ENCODE measurements around the gene SMYD3.
A peak's percentile ranks its signal among the peaks of the same experiment; 100 is the strongest.

Gene SMYD3

DNA sequence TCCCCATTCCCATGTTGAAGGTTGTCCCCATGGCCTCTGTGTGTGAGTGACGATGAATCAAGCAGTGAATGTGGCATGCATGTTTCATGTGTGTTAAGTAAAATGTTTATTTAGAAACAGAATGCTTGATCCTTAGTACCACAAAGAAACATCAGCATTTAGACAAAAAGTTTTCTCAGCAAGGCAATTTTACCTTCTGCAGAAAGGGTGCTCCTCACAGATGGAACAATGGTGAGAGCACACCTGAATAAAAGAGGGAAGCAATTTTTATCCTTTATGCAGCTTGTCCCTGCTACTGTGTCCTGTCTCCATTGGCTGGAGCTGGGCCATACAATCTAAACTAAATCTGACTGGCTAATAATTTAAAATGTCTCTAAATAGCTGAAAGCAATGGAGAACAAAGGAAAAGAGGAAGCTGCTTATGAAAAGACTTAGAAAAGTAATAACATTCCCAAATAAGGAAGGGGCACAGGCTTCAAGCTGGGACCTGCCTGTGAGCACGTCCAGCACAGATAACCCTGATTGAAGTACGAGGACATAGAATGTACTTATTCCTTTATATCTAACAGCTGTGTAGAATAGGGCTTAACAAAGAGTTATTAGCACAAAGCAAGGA, 8.4 kb upstream of the SMYD3 start:
- no peak for DNase-seq (ENCODE audit: low read depth in 2 of 2)

- DNase-seq (ENCODE audit: low read depth in 2 of 2) = no peak
Observed at GRCh38 chr1:246513619-246514343, 6.7 kb upstream of the SMYD3 start.

GRCh38 chr1:246513041-246513440, 6.0 kb upstream of the SMYD3 start:
- DNase-seq (ENCODE audit: low read depth in 2 of 2) = no peak

GRCh38 chr1:246512635-246513034, 5.6 kb upstream of the SMYD3 start:
- DNase-seq (ENCODE audit: low read depth in 2 of 2) = no peak

DNA sequence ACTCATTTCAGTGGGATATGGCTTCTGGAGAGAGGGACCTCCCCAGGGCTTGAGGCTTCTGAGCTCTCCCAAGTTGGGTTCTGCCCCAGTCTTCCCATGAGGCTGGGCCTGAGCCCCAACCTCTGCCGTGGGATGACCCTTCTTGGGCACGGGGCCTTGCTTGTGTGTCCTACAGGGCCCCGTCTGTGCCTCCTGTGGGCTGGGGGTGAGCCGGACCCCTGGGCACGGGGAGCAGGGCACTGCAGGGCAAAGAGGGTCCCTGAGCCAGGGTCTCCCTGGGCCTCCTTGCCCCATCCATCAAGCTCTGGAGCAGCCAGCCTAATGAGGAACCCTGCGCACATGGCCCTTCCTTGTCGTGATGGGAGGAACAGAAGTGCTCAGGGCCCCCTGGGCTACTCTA, 5.2 kb upstream of the SMYD3 start:
- no peak for DNase-seq (ENCODE audit: low read depth in 2 of 2)

DNA sequence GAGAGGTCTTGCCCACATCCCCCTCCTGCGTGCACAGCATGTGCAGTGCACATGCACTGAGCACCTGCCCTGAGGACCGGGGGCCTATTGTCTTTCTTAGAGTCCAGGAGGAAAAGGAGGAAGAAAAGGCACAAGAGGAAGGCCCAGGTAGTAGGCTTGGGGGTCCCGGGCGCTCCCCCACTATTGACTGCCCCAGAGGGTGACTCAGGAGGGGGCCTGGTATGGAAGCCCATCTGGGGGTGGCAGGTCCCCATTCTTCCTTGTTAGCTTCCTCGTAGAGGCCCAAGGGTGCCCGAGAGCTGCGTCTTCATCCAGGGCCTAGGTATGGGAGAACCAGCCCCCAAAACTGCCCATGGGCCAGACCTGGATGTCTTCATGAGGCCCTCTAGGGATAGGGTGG, 4.1 kb upstream of the SMYD3 start:
- no peak for DNase-seq (ENCODE audit: low read depth in 2 of 2)

- no peak for DNase-seq (ENCODE audit: low read depth in 2 of 2)
Observed at GRCh38 chr1:246510147-246511030, 3.3 kb upstream of the SMYD3 start.

GRCh38 chr1:246508897-246509688, 2.0 kb upstream of the SMYD3 start:
- DNase-seq (ENCODE audit: low read depth in 2 of 2) = no peak

DNA sequence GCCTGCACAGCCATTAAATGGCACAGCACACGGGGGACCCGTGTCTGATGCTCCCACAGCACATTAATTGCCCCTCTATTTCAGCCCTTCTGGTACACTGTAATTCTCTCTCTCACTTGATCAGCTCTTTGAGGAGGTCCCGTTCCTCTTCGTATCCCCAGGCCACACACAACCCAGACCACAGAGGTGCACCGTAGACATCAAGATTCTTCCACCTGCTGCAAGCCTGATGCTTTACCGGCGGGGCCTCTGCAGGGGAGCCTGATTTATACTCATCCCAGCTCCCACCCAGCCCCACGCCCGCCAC, 759 bp downstream of the SMYD3 start:
- DNase-seq (ENCODE audit: low read depth in 2 of 2) = no peak

- no peak for DNase-seq (ENCODE audit: low read depth in 2 of 2)
Observed at GRCh38 chr1:246503341-246503740, 3.7 kb downstream of the SMYD3 start.

GRCh38 chr1:246497331-246497915, 9.7 kb downstream of the SMYD3 start:
- no peak for DNase-seq (ENCODE audit: low read depth in 2 of 2)

DNA sequence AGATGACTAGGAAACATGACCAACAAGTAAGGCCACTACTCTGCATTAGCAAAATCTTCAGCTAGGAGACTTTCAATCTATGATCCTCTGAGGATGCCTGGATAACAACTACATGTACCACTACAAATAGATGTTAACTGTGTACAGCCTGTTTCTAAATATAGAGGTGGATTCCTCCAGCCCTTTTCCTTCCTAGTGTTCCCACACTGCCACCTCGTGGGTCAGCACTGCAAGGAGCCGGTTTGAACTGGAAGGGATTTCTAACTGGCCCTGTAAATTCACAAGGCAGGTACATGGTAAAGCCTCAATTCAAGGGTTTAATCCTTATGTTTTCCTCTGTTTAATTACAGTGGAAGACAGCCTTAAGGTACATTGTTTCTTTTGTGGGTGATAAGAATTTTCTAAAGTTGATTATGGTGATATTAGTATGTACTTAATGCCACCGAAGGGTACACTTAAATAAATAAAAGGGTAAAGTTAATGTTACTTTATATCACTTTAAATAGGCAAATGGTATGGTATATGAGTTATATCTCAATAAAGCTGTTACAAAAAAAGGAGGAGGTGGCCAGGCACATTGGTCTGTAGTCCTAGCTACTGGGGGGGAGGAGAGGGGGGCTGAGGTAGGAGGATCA, 14.4 kb downstream of the SMYD3 start:
- peak; percentile 26 to 38 for DNase-seq (ENCODE audit: low read depth in 2 of 2)

DNA sequence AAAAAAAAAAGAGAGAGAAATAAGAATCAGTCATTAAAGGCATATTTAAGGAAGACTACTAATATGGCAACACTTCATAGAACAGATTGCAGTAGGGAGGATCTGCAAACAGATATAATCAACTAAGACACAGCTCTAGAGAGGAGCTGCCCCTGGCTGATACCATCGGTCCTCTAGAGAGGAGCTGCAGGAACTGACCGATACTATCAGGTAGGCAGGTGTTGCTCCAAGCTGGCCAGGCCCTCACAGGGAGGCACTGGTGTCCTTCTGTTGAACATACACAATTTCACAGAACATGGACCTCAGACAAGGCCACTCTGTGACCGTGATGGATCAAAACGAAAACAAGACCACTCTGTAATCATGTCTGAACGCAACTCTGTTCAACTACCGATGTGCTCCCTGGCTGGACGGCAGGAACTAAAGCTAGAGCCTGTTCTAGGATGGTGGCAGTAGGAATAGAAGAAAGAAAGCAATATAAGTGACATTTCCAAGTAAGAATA, 15.5 kb downstream of the SMYD3 start:
- DNase-seq (ENCODE audit: low read depth in 2 of 2) = no peak

DNA sequence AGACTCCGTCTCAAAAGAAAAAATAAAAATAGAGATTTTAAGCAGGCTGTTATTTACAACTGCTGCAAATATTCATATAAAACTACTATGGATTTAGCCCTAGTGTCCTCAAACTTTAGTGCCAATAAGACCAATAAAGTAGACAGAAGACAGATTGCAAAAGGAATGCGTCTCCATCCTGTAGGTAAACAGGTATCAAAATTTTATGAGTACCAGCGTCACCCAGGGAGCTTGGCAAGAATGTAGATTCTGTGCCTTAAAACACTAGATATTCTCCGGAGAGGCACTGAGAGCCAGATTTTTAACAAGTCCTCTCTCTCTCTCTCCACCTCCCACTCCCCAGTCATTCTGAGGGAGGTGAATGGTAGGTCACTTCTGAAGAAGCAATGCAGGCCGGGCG, 18.4 kb downstream of the SMYD3 start:
- DNase-seq (ENCODE audit: low read depth in 2 of 2) = no peak

DNA sequence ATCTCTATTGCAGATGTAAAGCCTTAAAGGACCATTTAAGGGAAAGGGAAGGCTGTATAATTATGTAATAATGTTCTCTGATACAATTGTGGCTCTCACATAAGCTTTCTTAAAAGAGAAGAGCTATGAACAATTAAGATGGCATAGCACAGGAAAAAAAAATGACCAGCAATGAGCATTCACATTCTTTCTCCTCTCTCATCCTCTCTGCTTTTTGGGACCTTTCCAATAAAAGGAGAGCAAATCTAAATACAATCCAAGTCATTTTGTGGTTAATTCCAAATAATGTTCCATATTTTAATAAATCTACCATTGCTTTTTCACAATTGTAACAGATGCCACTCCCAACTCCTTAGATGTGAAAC, 23.5 kb downstream of the SMYD3 start:
- DNase-seq (ENCODE audit: low read depth in 2 of 2) = no peak

GRCh38 chr1:246482805-246483568, 24.1 kb downstream of the SMYD3 start:
- DNase-seq (ENCODE audit: low read depth in 2 of 2) = no peak

DNA sequence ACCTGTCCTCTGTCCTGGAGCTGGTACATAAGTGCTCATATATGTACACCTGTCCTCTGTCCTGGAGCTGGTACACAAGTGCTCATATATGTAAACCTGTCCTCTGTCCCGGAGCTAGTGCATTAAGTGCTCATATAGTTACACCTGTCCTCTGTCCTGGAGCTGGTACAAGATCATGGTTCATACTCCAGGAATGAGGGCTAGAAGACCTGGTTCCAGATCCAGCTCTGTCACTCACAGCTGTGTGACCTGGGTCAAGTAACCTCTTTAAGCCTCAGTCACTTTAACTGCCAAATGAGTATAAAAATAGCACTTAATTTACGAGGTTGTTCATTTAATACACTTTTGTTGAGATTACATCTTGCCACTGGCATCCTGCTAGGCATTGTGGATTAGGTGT, 28.0 kb downstream of the SMYD3 start:
- no peak for DNase-seq (ENCODE audit: low read depth in 2 of 2)

DNA sequence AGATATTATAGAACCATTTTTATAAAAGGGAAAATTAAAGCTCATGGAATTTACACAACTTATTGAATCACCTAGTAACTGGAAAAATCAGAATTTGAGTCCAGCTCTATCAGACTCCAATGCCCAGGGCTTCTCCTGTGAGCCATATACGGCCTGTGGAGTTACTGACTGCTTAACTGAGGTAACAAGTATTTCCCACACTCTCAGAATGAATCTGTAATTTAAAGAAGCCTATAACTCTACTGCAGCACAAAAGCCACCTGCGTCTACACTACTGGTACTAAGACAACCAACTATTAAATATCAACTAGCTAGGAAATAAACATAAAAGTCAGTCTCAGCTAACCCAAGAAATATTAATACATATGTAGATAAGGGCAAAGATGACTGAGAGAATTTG, 29.4 kb downstream of the SMYD3 start:
- DNase-seq (ENCODE audit: low read depth in 2 of 2) = no peak

- DNase-seq (ENCODE audit: low read depth in 2 of 2) = no peak
Observed at GRCh38 chr1:246476771-246477170, 30.3 kb downstream of the SMYD3 start.

- DNase-seq (ENCODE audit: low read depth in 2 of 2) = no peak
Observed at GRCh38 chr1:246471688-246472087, 35.4 kb downstream of the SMYD3 start.

Measured in stimulated activated CD4-positive, alpha-beta T cell treated with anti-CD3 and anti-CD28 coated beads, Interleukin-4, amount 100 ng/mL, for 48 hours (primary cell).